Measurements from ENCODE around the gene HACE1.

HACE1 gene

GRCh38 chr6:104713982-104714381, 145.7 kb downstream of the HACE1 start:
- Histone ChIP-seq H3F3A (ENCODE audit: control insufficient read depth, insufficient read depth) (no peaks in the 10 kb centered on the region), H3K9me3 (ENCODE audit: control insufficient read depth, insufficient read depth, low read length) (no peaks in the 10 kb centered on the region), H3K79me2 (ENCODE audit: control insufficient read depth, low read length) (no peaks in the 10 kb centered on the region), H3K27ac (ENCODE audit: low read depth, low read length) (no peak overlapping the region), H4K20me1 (ENCODE audit: control insufficient read depth, insufficient read depth, low read depth, low read length) (no peaks in the 10 kb centered on the region), H3K4me1 (ENCODE audit: control insufficient read depth, low read length) (0 out of 2 replicates have a peak, but pooled peaks cover 3% of the 10 kb centered on the region), H3K4me3 (ENCODE audit: low read length) (no peak overlapping the region), H3K9me2 (replicated peaks; ENCODE audit: control insufficient read depth, low read length) (no peaks in the 10 kb centered on the region), H3K4me2 (ENCODE audit: low read length) (no peak overlapping the region), H3K27me3 (ENCODE audit: control insufficient read depth, low read length) (no peaks in the 10 kb centered on the region), H3K36me3 (ENCODE audit: control insufficient read depth, low read length) (no peaks in the 10 kb centered on the region)
- no peak for TF ChIP-seq EZH2phosphoT487 (IDR thresholded peaks at IDR 0.05; ENCODE audit: borderline replicate concordance, low read length)
- no peak for TF ChIP-seq CTCF (IDR thresholded peaks at IDR 0.05; ENCODE audit: low read depth, low read length, poor library complexity, severe bottlenecking)

- Histone ChIP-seq H3K4me2 (ENCODE audit: low read length) (no peak overlapping the region), H3K27me3 (ENCODE audit: control insufficient read depth, low read length) (no peaks in the 10 kb centered on the region), H3K4me3 (ENCODE audit: low read length) (no peak overlapping the region), H4K20me1 (ENCODE audit: control insufficient read depth, insufficient read depth, low read depth, low read length) (no peaks in the 10 kb centered on the region), H3K79me2 (ENCODE audit: control insufficient read depth, low read length) (no peaks in the 10 kb centered on the region), H3F3A (ENCODE audit: control insufficient read depth, insufficient read depth) (no peaks in the 10 kb centered on the region), H3K9me3 (ENCODE audit: control insufficient read depth, insufficient read depth, low read length) (no peaks in the 10 kb centered on the region; the same call in 1 of the 2 replicates), H3K4me1 (ENCODE audit: control insufficient read depth, low read length) (0 out of 2 replicates have a peak, but pooled peaks cover 3% of the 10 kb centered on the region), H3K9me2 (replicated peaks; ENCODE audit: control insufficient read depth, low read length) (no peaks in the 10 kb centered on the region), H3K36me3 (ENCODE audit: control insufficient read depth, low read length) (no peaks in the 10 kb centered on the region), H3K27ac (ENCODE audit: low read depth, low read length) (no peak overlapping the region)
- no peak for TF ChIP-seq CTCF (IDR thresholded peaks at IDR 0.05; ENCODE audit: low read depth, low read length, poor library complexity, severe bottlenecking)
- no peak for TF ChIP-seq EZH2phosphoT487 (IDR thresholded peaks at IDR 0.05; ENCODE audit: borderline replicate concordance, low read length)
Observed at GRCh38 chr6:104711371-104711770, 148.3 kb downstream of the HACE1 start.

- H3K79me2 ChIP-seq (ENCODE audit: control insufficient read depth, low read length): no peaks in the 10 kb centered on the region
- H4K20me1 ChIP-seq (ENCODE audit: control insufficient read depth, insufficient read depth, low read depth, low read length): no peaks in the 10 kb centered on the region
- peaks cover 6% of the 10 kb centered on the region for H3K4me1 ChIP-seq (ENCODE audit: control insufficient read depth, low read length)
- H3K36me3 ChIP-seq (ENCODE audit: control insufficient read depth, low read length): no peaks in the 10 kb centered on the region
- no peak overlapping the region for H3K4me2 ChIP-seq (ENCODE audit: low read length)
- no peaks in the 10 kb centered on the region for H3K27me3 ChIP-seq (ENCODE audit: control insufficient read depth, low read length)
- H3K9me2 ChIP-seq (replicated peaks; ENCODE audit: control insufficient read depth, low read length): no peaks in the 10 kb centered on the region
- H3F3A ChIP-seq (ENCODE audit: control insufficient read depth, insufficient read depth): no peaks in the 10 kb centered on the region
- H3K4me3 ChIP-seq (ENCODE audit: low read length): no peak overlapping the region
- no peak for TF ChIP-seq CTCF (IDR thresholded peaks at IDR 0.05; ENCODE audit: low read depth, low read length, poor library complexity, severe bottlenecking)
- no peak for TF ChIP-seq EZH2phosphoT487 (IDR thresholded peaks at IDR 0.05; ENCODE audit: borderline replicate concordance, low read length)
- no peaks in the 10 kb centered on the region; the same call in 1 of the 2 replicates for H3K9me3 ChIP-seq (ENCODE audit: control insufficient read depth, insufficient read depth, low read length)
- H3K27ac ChIP-seq (ENCODE audit: low read depth, low read length): no peak overlapping the region
Observed at GRCh38 chr6:104710543-104711335, 149.0 kb downstream of the HACE1 start.
